Neural cell (in vitro differentiated cells): ENCODE measurements around the gene RTP5.

Source experiments
- CTCF ChIP-seq: fragments of 450-650 bp; IDR thresholded peaks from 2 replicates; pipeline ENCODE4 v1.5.1; 2014; ENCODE audit warnings: antibody characterized with exemption, mild to moderate bottlenecking, moderate library complexity; ENCODE audit not compliant: poor library complexity, severe bottlenecking
- EP300 ChIP-seq: fragments of 450-650 bp; conservative IDR thresholded peaks from 2 replicates; pipeline ENCODE4 v1.6.1; 2014; ENCODE audit warnings: antibody characterized with exemption, mild to moderate bottlenecking, moderate library complexity; ENCODE audit not compliant: poor library complexity, severe bottlenecking
- EZH2 ChIP-seq: fragments of 200-600, 300-800 bp; shearing (Covaris generic), sonication (generic); IDR thresholded peaks from 2 replicates; pipeline ENCODE4 v1.6.1; 2014; ENCODE audit warnings: antibody characterized with exemption, low read length, borderline replicate concordance, mild to moderate bottlenecking; ENCODE audit not compliant: insufficient read depth, poor library complexity, severe bottlenecking
- MXI1 ChIP-seq: fragments of 450-650 bp; conservative IDR thresholded peaks from 2 replicates; pipeline ENCODE4 v1.6.1; 2014; ENCODE audit warnings: antibody characterized with exemption, mild to moderate bottlenecking; ENCODE audit not compliant: poor library complexity, severe bottlenecking
- POLR2AphosphoS5 ChIP-seq: IDR thresholded peaks from 2 replicates; pipeline ENCODE4 v1.6.1; 2012
- REST ChIP-seq: IDR thresholded peaks from 2 replicates; pipeline ENCODE4 v1.6.1; 2012; ENCODE audit warnings: borderline replicate concordance
- TAF1 ChIP-seq: IDR thresholded peaks from 2 replicates; pipeline ENCODE4 v1.6.1; 2012; ENCODE audit warnings: low read depth

- TF ChIP-seq CTCF (no peak), POLR2AphosphoS5 (no peak), EZH2 (no peak), EP300 (no peak), MXI1 (no peak), REST (no peak), TAF1 (no peak)
Observed at GRCh38 chr2:241903121-241904010, 33.8 kb downstream of the RTP5 start.
